Measurements from ENCODE around the gene LRRC74A.

- TF ChIP-seq PATZ1 (CRISPR knock-in tag; IDR thresholded peaks at IDR 0.05; ENCODE audit: borderline replicate concordance) (no peak), ESRRG (CRISPR knock-in tag; IDR thresholded peaks at IDR 0.05) (no peak), GLIS3 (CRISPR knock-in tag; IDR thresholded peaks at IDR 0.05) (no peak), RARB (CRISPR knock-in tag; IDR thresholded peaks at IDR 0.05) (no peak)
Observed at GRCh38 chr14:76826122-76826521, at the start of gene LRRC74A.

All from SK-N-SH treated with all-trans-retinoic acid at 6 μM for 48 hours (cell line).